IPS DF 4.7 (cell line): Measurements from ENCODE around the gene TTI1.

ENCODE experiments used
- DNase-seq: peaks from one replicate; pipeline ENCODE4 v3.0.0-alpha.2; 2013; ENCODE audit warnings: low spot score; ENCODE audit errors: extremely low read depth

Gene TTI1

GRCh38 chr20:38033330-38034107, at the start of gene TTI1, which contains the start of gene RPRD1B:
TSS of gene TTI1 (minus strand) at chr20:38033456. CDS start at chr20:38013816, 19,640 bp downstream.
TSS of gene RPRD1B (plus strand) at chr20:38033746. CDS start at chr20:38033948, 202 bp downstream.
- peak; percentile 64 for DNase-seq

GRCh38 chr20:38082894-38083293, 49.6 kb upstream of the TTI1 start:
- no peak for DNase-seq

DNA sequence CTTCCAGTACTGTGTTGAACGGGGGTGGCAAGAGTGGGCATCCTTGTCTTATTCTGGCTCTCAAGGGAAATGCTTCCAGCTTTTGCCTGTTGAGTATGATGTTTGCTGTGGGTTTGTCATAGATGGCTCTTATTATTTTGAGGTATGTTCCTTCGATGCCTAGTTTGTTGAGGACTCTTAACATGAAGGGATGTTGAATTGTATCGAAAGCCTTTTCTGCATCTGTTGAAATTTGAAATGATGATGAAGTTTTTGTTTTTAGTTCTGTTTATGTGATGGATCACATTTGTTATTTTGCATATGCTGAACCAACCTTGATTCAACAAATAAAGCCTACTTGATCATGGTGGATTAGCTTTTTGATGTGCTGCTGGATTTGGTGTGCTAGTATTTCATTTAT, 48.3 kb upstream of the TTI1 start:
- no peak for DNase-seq

- DNase-seq, result no peak
These were observed 46.1 kb upstream of the TTI1 start for GRCh38 chr20:38079353-38079752.

GRCh38 chr20:38078084-38078483, 44.8 kb upstream of the TTI1 start:
- DNase-seq, result no peak

DNA sequence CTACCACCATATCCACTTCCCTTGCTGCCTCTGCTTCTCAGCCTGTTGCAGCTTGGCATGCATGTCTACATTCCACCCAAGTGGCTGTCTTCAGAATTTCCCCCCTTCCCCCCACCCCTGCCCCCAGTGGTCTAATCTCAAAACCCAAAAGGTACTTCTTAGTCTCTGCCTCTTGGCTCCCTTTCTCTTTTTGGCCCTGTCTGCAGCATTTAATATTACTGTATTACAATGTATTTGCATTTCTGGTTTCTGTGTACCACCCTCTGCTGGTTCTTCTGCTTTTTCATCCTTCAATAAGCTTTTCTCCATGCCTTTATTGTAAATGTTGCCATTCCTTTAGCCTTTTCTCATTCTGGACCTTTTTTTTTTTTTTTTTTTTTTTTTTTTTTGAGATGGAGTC, 43.3 kb upstream of the TTI1 start:
- no peak for DNase-seq

DNA sequence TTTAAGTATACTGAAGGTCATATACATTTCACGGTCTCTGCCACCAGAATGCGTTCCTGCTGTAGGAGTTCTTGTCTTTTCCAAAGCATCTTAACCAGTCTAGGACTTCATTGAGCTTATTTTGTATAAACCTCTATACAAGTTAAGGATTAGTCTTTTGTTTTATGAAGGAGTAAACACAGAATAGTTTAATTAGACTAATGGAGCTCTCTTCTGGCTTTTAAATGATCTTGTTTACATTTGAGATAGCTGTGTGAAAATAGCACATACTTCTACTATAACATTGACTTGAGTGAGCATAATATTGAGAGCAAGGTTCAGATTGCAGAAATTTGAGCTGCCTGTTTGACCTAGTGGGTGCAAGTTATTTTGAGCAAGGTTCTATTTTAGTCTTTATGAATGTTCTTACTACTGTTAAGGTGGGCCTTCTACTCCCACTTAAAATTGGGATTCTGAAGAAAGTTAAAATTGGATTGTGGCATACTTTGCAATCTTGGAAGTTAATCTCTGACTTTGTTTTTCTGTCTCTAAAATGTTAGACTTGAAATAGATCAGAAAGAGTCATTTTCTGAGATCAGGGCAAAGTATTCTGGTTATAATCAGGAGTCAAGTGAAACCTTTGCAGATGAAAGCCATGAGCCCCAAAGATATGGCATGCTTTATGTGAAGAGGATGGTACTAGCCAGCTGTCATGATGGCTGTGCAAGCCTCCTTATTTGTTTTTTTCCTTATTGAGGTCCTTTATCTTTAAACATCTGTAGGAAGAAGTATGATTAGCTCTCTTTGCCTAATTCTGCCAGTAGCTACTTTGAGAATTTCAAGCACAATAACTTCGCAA, 42.1 kb upstream of the TTI1 start:
- DNase-seq, result no peak

- DNase-seq, result peak; percentile 51
These were observed 40.2 kb upstream of the TTI1 start for GRCh38 chr20:38073307-38074071.

DNA sequence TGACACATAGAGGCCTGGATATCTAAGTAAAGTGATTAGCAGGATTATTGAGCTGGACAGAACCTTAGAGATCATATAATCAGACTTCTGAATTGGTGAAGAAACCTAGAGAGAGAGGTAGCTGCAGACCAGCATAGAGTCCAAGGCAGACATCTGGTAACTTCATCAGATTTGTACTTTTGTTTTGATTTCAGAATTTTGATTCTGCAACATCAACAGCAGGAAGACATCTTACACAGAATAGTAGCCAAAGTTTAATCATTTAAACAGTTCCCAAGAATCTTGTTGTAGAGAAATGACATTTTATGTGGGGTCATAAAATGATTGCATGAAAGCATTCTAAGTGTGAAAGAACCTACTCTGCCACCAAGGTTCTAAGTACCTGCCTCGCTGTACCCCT, 39.6 kb upstream of the TTI1 start:
- no peak for DNase-seq

- no peak for DNase-seq
These were observed 34.6 kb upstream of the TTI1 start for GRCh38 chr20:38067717-38068365.

- no peak for DNase-seq
These were observed 33.9 kb upstream of the TTI1 start for GRCh38 chr20:38066969-38067716.

DNA sequence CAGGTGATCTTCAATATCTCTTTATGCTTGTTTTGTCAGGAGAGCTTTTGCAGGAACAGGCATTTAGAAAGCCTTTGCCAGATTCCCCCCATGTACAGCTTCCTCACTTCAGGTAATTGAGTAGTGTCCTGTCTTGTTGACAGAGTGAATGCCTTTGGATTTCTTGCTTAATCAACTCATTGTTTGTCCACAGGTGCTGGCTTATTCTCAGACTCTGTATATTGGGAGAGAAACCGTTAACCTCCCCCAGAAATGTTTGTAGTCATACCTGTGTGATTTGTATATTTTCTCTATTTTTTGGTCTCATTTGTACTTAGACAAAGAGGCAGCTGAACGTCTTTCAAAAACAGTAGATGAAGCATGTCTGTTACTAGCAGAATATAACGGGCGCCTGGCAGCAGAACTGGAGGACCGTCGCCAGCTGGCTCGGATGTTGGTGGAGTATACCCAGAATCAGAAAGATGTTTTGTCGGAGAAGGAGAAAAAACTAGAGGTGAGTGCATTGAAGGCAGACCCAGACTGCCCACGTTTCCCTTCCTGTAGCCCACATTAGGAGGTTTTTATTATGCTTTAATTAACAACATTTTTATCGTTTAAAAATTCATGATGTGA, 32.6 kb upstream of the TTI1 start:
- DNase-seq, result no peak

DNA sequence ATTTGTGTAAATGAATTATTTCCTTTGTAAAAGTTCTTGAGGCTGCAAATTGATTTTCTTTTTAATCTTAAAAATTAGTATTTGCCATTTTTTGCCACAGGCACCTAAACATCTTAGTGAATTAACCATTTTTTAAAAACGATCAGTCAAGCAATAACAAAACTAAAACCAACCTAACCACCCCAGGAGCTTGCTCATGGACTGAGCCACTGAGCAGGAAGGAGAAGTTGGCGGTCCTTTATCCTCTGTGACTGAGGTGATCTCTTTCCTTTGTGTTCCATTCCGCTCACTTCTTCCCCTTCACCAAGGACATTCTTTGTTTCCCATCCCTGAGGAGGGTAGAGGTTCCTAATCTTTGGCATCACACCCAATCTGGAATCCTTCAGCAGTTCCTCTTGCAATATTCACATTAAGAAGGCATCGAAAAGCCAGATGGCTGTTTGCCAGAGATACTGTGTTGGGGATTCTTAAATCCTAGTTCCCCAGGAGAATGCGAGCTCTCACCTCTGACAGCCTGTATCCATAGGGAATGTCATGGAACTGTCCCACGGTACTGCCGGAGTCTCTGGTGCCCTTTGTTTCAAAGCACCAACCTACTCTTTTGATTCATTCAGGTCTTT, 30.8 kb upstream of the TTI1 start:
- DNase-seq, result no peak

DNA sequence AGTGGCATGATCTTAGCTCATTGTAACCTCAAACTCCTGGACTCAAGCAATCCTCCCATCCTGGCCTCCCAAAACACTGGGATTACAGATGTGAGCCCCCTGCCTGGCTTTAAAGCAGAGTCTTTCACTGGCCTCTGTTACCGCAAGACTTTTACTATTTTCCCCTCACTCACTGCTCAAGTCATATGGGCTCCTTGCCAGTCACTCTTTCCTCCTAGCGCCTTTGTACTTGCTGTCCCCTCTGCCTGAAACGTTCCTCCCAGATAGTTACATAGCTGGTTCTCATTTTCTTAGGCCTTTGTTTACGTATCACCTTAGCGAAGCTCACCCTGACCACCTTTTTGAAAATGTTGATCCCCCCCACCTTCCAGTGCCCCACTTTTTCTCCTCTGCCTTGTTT, 29.6 kb upstream of the TTI1 start:
- no peak for DNase-seq

- DNase-seq, result no peak
These were observed 27.9 kb upstream of the TTI1 start for GRCh38 chr20:38061109-38061508.

DNA sequence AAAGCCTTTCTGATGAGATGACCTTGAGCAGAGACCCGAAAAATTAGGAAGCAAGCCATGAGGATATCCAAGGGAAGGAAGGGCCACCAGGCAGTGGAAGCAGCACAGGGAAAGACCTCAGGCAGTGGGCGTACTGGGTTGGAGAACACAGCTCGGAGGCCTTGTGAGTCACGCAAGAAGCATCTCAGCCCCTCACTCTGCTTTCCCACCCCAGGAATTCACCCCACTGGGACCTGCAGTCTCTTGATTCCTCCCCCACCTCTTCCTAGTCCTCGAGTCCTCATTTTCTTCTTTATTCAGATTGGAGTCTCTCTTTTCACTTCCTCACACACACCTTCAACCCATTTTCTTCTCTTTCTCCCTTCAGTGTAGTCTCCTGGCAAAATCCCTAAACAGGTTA, 27.3 kb upstream of the TTI1 start:
- DNase-seq, result no peak

DNA sequence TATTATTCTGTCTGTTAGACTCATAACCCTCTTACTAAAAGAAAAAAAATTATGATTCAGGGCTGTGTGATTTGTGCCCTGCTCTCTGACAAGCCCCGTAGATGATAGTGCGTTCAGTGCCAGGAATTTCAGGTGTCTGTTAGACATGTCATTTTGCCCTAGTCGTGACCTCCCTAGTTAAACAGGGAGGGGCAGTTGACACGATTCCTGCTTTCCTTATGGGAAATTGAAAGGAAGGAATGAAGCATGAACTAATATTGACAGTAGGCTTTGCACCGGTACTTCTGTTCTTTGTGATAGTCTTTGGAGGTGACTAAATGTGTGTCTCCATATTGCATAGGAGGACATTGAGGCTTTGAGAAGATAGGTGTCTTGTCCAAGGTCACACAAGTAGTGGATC, 26.6 kb upstream of the TTI1 start:
- no peak for DNase-seq

DNA sequence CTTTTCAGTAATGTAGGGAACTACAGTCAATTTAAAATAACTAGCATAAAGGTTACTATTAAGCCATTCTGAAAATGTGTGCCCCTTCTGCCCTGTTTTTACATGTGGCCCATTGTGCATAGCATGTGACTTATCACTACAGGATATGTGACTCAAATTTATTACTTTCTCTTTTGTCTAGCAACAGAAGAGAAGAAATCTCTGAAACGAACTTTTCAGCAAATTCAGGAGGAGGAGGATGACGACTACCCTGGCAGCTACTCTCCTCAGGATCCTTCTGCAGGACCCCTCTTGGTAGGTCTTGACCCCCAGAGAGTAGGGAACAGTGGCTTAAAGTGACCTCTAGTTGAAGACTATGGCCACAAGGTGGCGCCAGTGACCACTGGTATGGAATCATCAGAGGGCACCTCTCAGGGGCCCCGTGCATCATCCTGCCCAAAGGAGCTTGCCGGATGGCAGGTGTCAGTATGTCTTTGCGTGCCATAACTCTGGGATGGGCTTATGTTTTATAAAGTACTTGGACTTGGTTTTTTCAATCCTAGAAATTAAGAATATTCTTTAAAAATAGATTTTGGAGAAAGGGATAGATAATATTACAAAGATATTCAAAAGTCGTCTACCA, 24.2 kb upstream of the TTI1 start:
- peak; percentile 83 for DNase-seq

DNA sequence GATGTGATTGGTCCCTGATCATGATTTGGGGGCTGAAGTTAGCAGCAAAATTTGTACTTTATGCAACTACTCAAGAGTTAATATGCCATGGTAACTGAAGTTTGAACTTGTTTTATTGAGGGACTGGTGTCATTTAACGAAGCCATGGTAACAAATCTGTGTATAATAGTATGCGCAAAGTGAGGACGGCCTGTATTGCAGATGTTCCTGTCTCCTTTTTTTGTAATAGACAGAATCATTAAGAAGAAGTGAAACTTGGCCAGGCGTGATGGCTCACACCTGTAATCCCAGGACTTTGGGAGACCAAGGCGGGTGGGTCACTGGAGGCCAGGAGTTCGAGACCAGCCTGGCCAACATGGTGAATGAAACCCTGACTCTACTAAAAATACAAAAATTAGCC, 22.6 kb upstream of the TTI1 start:
- DNase-seq, result no peak
